Measurements from ENCODE around the gene APELA.

The APELA gene

GRCh38 chr4:164888096-164888715, 11.2 kb downstream of the APELA start:
- TF ChIP-seq CTCF (IDR thresholded peaks at IDR 0.05; ENCODE audit: insufficient read depth, low read length) (no peak), POLR2AphosphoS5 (IDR thresholded peaks at IDR 0.05; ENCODE audit: low read depth) (no peak), SPI1 (IDR thresholded peaks at IDR 0.05; ENCODE audit: borderline replicate concordance, low read depth) (no peak), GABPA (IDR thresholded peaks at IDR 0.05; ENCODE audit: low read depth) (no peak), REST (IDR thresholded peaks at IDR 0.05; ENCODE audit: insufficient replicate concordance, low read depth) (no peak)
- no peak overlapping the region for H3K4me3 ChIP-seq (replicated peaks; ENCODE audit: insufficient read depth, low read length)
- no peak overlapping the region for H3K27ac ChIP-seq (replicated peaks)
- no peaks in the 10 kb centered on the region for H3K27me3 ChIP-seq (ENCODE audit: insufficient read depth, poor library complexity, severe bottlenecking)
- no peak for DNase-seq (ENCODE audit: low read depth in 1 of 2, low spot score in 1 of 2)

- H3K27me3 ChIP-seq (ENCODE audit: insufficient read depth, poor library complexity, severe bottlenecking) = peaks cover 3% of the 10 kb centered on the region
- TF ChIP-seq SPI1 (IDR thresholded peaks at IDR 0.05; ENCODE audit: borderline replicate concordance, low read depth) (no peak), POLR2AphosphoS5 (IDR thresholded peaks at IDR 0.05; ENCODE audit: low read depth) (no peak), GABPA (IDR thresholded peaks at IDR 0.05; ENCODE audit: low read depth) (no peak), CTCF (IDR thresholded peaks at IDR 0.05; ENCODE audit: insufficient read depth, low read length) (no peak), REST (IDR thresholded peaks at IDR 0.05; ENCODE audit: insufficient replicate concordance, low read depth) (no peak)
- no peak overlapping the region for H3K4me3 ChIP-seq (replicated peaks; ENCODE audit: insufficient read depth, low read length)
- no peak for DNase-seq (ENCODE audit: low read depth in 1 of 2, low spot score in 1 of 2)
- H3K27ac ChIP-seq (replicated peaks) = no peak overlapping the region
These were observed 13.7 kb downstream of the APELA start for GRCh38 chr4:164890691-164891090.

- Histone ChIP-seq H3K27ac (replicated peaks) (no peak overlapping the region), H3K4me3 (replicated peaks; ENCODE audit: insufficient read depth, low read length) (no peak overlapping the region), H3K27me3 (ENCODE audit: insufficient read depth, poor library complexity, severe bottlenecking) (peaks cover 5% of the 10 kb centered on the region)
- no peak for TF ChIP-seq GABPA (IDR thresholded peaks at IDR 0.05; ENCODE audit: low read depth)
- DNase-seq (ENCODE audit: low read depth in 1 of 2, low spot score in 1 of 2) = no peak
These were observed 15.0 kb downstream of the APELA start for GRCh38 chr4:164892018-164892417.

- DNase-seq (ENCODE audit: low read depth in 1 of 2, low spot score in 1 of 2) = no peak
- no peak overlapping the region for H3K4me3 ChIP-seq (replicated peaks; ENCODE audit: insufficient read depth, low read length)
- H3K27ac ChIP-seq (replicated peaks) = no peak overlapping the region
- peaks cover 5% of the 10 kb centered on the region for H3K27me3 ChIP-seq (ENCODE audit: insufficient read depth, poor library complexity, severe bottlenecking)
- TF ChIP-seq GABPA (IDR thresholded peaks at IDR 0.05; ENCODE audit: low read depth) = no peak
- TF ChIP-seq SPI1 (IDR thresholded peaks at IDR 0.05; ENCODE audit: borderline replicate concordance, low read depth) = no peak
- TF ChIP-seq REST (IDR thresholded peaks at IDR 0.05; ENCODE audit: insufficient replicate concordance, low read depth) = no peak
- no peak for TF ChIP-seq POLR2AphosphoS5 (IDR thresholded peaks at IDR 0.05; ENCODE audit: low read depth)
- TF ChIP-seq CTCF (IDR thresholded peaks at IDR 0.05; ENCODE audit: insufficient read depth, low read length) = no peak
These were observed 17.7 kb downstream of the APELA start for GRCh38 chr4:164894702-164895101.

Measured in HL-60 (cell line).